ENCODE data around the gene PBX2.

Gene PBX2

DNA sequence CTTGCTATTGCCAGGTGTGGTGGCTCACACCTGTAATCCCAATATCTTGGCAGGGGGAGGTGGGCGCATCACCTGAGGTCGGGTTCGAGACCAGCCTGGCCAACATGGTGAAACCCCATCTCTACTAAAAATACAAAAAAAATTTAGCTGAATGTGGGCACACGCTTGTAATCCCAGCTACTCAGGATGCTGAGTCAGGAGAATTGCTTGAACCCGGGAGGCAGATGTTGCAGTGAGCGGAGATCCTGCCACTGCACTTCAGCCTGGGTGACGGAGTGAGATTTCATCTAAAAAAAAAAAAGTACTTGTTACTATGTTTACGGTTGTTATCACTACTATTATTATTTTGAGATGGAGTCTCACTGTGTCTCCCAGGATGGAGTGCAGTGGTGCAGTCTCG lies 33.1 kb downstream of the PBX2 start:
- H4K20me1 ChIP-seq (ENCODE audit: insufficient read depth, low read length) = peaks cover 9% of the 10 kb centered on the region; the same call in 1 of the 2 replicates
- H3K79me2 ChIP-seq (ENCODE audit: insufficient read depth, low read length) = peaks cover 23% of the 10 kb centered on the region
- no peak for DNase-seq
- no peaks in the 10 kb centered on the region for H3K9me3 ChIP-seq (ENCODE audit: insufficient read depth, low read length, severe bottlenecking)
- H3K4me3 ChIP-seq (ENCODE audit: low read depth in 1 of 2, low read length in 2 of 2) = no peak overlapping the region
- H3K9ac ChIP-seq (ENCODE audit: low read depth, low read length) = no peak overlapping the region
- no peak for TF ChIP-seq EZH2 (IDR thresholded peaks at IDR 0.05; ENCODE audit: borderline replicate concordance, low read depth, low read length, severe bottlenecking)
- TF ChIP-seq, protein P1, sequence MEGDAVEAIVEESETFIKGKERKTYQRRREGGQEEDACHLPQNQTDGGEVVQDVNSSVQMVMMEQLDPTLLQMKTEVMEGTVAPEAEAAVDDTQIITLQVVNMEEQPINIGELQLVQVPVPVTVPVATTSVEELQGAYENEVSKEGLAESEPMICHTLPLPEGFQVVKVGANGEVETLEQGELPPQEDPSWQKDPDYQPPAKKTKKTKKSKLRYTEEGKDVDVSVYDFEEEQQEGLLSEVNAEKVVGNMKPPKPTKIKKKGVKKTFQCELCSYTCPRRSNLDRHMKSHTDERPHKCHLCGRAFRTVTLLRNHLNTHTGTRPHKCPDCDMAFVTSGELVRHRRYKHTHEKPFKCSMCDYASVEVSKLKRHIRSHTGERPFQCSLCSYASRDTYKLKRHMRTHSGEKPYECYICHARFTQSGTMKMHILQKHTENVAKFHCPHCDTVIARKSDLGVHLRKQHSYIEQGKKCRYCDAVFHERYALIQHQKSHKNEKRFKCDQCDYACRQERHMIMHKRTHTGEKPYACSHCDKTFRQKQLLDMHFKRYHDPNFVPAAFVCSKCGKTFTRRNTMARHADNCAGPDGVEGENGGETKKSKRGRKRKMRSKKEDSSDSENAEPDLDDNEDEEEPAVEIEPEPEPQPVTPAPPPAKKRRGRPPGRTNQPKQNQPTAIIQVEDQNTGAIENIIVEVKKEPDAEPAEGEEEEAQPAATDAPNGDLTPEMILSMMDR (IDR thresholded peaks at IDR 0.05; ENCODE audit: borderline replicate concordance, extremely low read depth, low read length, poor library complexity, severe bottlenecking) = no peak
- no peak overlapping the region for H3K27ac ChIP-seq (ENCODE audit: low read length)
- no peak overlapping the region for H3K4me2 ChIP-seq (ENCODE audit: insufficient read depth, low read length)
- peaks cover 25% of the 10 kb centered on the region for H3K4me1 ChIP-seq (ENCODE audit: insufficient read depth, low read length)
- H3K27me3 ChIP-seq (ENCODE audit: insufficient read depth, low read length, poor library complexity) = no peaks in the 10 kb centered on the region
- H3K36me3 ChIP-seq (ENCODE audit: insufficient read depth, low read length) = peaks cover 39% of the 10 kb centered on the region
- H2AFZ ChIP-seq (ENCODE audit: low read depth, low read length) = no peak overlapping the region
- no peak for ATAC-seq (ENCODE audit: insufficient read depth, low read depth)

- peak overlapping the region; percentile 61 to 77; a peak in 3 of 4 replicates for H3K4me3 ChIP-seq (ENCODE audit: low read depth in 1 of 2, low read length in 2 of 2)
Measured at GRCh38 chr6:32154514-32155161, 35.4 kb downstream of the PBX2 start.

GRCh38 chr6:32153564-32154513 lies 36.2 kb downstream of the PBX2 start, which contains the start of gene PPT2:
Gene PPT2 (plus strand): TSS chr6:32154141. CDS start chr6:32154595, 454 bp downstream.
- H3K9ac ChIP-seq (ENCODE audit: low read depth, low read length) = peak within 1 kb of the TSS; percentile 71
- TF ChIP-seq EZH2 (IDR thresholded peaks at IDR 0.05; ENCODE audit: borderline replicate concordance, low read depth, low read length, severe bottlenecking) = no peak
- TF ChIP-seq, protein P1 (IDR thresholded peaks at IDR 0.05; ENCODE audit: borderline replicate concordance, extremely low read depth, low read length, poor library complexity, severe bottlenecking) = peak; percentile 27
- H3K4me2 ChIP-seq (ENCODE audit: insufficient read depth, low read length) = peak within 1 kb of the TSS; percentile 70
- H3K27me3 ChIP-seq (ENCODE audit: insufficient read depth, low read length, poor library complexity) = no peaks in the 10 kb centered on the region
- peaks cover 25% of the 10 kb centered on the region for H3K4me1 ChIP-seq (ENCODE audit: insufficient read depth, low read length)
- H3K79me2 ChIP-seq (ENCODE audit: insufficient read depth, low read length) = peaks cover 23% of the 10 kb centered on the region
- DNase-seq (peak; percentile 93), ATAC-seq (ENCODE audit: insufficient read depth, low read depth) (peak; percentile 86)
- H3K9me3 ChIP-seq (ENCODE audit: insufficient read depth, low read length, severe bottlenecking) = no peaks in the 10 kb centered on the region
- H3K4me3 ChIP-seq (ENCODE audit: low read depth in 1 of 2, low read length in 2 of 2) = peak within 1 kb of the TSS; percentile 61 to 77
- peak within 1 kb of the TSS; percentile 96 for H2AFZ ChIP-seq (ENCODE audit: low read depth, low read length)
- H3K36me3 ChIP-seq (ENCODE audit: insufficient read depth, low read length) = peaks cover 35% of the 10 kb centered on the region
- H4K20me1 ChIP-seq (ENCODE audit: insufficient read depth, low read length) = peaks cover 9% of the 10 kb centered on the region; the same call in 1 of the 2 replicates
- H3K27ac ChIP-seq (ENCODE audit: low read length) = peak within 1 kb of the TSS; percentile 83

More at GRCh38 chr6:32154514-32155161, 35.4 kb downstream of the PBX2 start:
- peak overlapping the region; percentile 83 for H3K27ac ChIP-seq (ENCODE audit: low read length)
- H3K4me2 ChIP-seq (ENCODE audit: insufficient read depth, low read length) = peak overlapping the region; percentile 70
- H3K36me3 ChIP-seq (ENCODE audit: insufficient read depth, low read length) = peaks cover 35% of the 10 kb centered on the region
- H4K20me1 ChIP-seq (ENCODE audit: insufficient read depth, low read length) = peaks cover 9% of the 10 kb centered on the region; the same call in 1 of the 2 replicates
- H3K79me2 ChIP-seq (ENCODE audit: insufficient read depth, low read length) = peaks cover 23% of the 10 kb centered on the region
- H2AFZ ChIP-seq (ENCODE audit: low read depth, low read length) = peak overlapping the region; percentile 96
- ATAC-seq (ENCODE audit: insufficient read depth, low read depth) = peak; percentile 67
- peaks cover 25% of the 10 kb centered on the region for H3K4me1 ChIP-seq (ENCODE audit: insufficient read depth, low read length)
- H3K9me3 ChIP-seq (ENCODE audit: insufficient read depth, low read length, severe bottlenecking) = no peaks in the 10 kb centered on the region
- H3K9ac ChIP-seq (ENCODE audit: low read depth, low read length) = peak overlapping the region; percentile 71
- DNase-seq = peak; percentile 75
- H3K27me3 ChIP-seq (ENCODE audit: insufficient read depth, low read length, poor library complexity) = no peaks in the 10 kb centered on the region
- TF ChIP-seq EZH2 (IDR thresholded peaks at IDR 0.05; ENCODE audit: borderline replicate concordance, low read depth, low read length, severe bottlenecking) = no peak
- TF ChIP-seq, protein P1 (IDR thresholded peaks at IDR 0.05; ENCODE audit: borderline replicate concordance, extremely low read depth, low read length, poor library complexity, severe bottlenecking) = peak; percentile 75

Data from DND-41 (cell line).